GM15510 (cell line): Measurements from ENCODE around the gene FBXL17.

ENCODE experiments used
- POLR2A ChIP-seq: IDR thresholded peaks from 3 replicates; pipeline ENCODE4 v1.6.1; 2011; ENCODE audit warnings: borderline replicate concordance; ENCODE audit not compliant: insufficient read length; ENCODE audit errors: extremely low read depth

FBXL17 gene

DNA sequence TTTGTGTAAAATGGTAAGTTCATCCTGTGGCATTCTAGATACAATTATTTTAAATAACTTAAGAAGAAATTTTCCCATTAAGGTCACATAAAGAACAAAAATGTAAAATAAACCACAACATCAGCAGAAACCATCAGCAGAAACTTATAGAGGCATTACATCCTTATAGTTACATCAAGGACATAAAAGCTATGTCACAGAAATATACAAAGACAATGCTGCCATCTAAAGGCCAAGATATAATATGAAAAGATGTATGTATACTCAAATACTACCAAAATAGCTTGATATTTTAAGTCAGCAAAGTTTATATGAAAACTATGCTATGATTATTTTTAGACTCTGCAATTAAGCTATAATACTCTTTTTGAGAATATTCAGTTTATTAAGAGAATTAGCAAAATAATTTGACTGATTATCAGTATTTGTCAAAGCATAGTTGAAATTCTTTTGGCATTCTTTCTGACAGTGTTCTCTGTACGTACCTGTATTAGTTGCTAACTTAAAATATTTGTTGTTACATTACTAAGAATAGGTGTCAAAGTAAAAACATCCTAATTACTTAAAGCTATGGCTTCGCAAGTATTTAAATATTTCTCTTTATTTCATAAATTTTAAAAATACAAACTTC, 36.2 kb downstream of the FBXL17 start:
- no peak for TF ChIP-seq POLR2A

GRCh38 chr5:108344103-108344822, 37.6 kb downstream of the FBXL17 start:
- no peak for TF ChIP-seq POLR2A

- no peak for TF ChIP-seq POLR2A
These were observed 40.0 kb downstream of the FBXL17 start for GRCh38 chr5:108341866-108342265.

DNA sequence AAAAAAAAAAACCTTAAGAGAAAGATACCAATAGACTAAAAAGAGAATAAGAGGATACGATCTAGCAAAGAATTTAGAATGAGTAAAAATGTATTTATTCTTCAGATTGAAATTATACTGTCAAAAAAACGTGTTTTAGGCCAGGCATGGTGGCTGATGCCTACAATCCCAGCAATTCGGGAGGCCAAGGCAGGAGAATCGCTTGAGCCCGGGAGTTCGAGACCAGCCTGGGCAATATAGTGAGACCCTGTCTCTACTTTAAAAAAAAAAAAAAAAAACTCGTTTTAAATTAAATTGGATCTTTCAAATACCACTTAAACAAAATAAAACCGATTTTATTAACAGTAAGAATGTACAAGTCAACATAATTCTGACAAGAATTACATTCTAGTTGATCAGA, 41.8 kb downstream of the FBXL17 start:
- TF ChIP-seq POLR2A = no peak

DNA sequence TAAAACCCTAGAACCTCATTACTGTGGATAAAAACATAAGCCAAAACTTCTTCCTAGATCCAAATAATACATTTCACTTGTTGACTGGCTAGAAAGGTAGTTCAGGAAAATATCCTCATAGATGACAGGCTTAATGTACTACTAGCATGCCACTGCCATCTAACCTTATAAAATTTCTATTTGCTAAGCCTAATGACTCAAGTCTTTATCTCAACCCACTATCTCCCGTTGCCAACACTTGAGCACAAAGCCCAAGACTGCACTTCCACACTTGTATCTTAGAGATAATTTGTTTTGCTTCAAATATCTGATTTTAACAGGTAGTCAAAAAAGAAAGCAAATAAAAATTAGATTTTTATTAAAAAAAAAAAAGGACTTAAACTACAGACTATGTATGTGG, 42.7 kb downstream of the FBXL17 start:
- TF ChIP-seq POLR2A = no peak

DNA sequence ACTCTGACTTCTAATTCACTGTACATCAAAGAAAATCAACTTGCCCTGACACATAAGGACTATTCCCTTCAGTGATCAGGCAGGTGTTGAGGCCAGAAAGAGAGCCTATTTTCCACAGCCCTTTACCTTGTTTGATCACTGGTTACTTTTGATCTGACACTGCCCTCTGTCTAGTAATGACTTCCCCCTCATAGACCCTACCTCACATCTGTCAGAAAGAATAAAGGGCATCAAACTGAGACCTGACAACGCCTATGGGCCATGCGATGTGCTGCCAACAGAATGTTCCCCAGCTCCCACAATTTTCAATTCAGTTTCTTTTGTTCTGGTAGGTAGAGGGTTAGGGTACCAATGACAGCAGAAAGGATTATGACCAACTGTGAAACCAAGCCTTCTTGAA, 47.7 kb downstream of the FBXL17 start:
- no peak for TF ChIP-seq POLR2A

- no peak for TF ChIP-seq POLR2A
These were observed 54.9 kb downstream of the FBXL17 start for GRCh38 chr5:108326982-108327381.

DNA sequence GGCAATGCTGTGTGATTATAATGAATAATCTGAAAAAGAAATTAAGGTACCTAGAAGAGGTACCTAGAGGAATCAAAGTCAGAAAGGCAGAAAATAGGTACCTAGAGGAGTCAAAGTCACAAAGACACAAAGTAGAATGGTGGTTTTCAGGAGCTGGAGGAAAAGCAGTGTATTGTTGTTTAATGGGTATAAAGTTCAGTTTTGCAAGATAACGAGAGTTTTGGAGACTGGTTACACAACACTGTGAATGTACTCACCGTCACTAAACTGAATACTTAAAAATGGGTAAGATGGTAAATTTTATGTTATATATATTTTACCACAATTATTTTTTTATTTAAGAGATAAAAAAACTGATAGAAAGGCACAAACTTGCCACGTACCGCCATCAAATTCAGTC, 57.0 kb downstream of the FBXL17 start:
- TF ChIP-seq POLR2A = no peak

DNA sequence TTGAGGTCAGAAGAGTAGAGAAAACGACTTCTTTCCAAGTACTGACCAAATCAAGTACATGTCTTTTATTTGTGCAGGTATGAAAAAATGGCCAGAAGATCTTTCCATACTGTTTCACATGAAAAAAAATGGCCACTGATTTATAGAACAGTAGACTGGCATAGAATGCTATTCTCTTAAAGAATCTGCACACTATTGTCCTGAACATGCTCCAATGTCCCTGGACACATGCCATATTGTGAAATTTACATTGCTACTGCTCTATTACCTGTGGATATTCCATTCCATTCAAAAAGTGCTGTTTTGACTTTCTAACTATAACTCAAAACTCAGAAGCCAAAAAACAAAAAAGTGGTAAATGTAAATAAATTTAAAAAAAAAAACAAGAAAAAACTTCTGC, 60.6 kb downstream of the FBXL17 start:
- TF ChIP-seq POLR2A = no peak

DNA sequence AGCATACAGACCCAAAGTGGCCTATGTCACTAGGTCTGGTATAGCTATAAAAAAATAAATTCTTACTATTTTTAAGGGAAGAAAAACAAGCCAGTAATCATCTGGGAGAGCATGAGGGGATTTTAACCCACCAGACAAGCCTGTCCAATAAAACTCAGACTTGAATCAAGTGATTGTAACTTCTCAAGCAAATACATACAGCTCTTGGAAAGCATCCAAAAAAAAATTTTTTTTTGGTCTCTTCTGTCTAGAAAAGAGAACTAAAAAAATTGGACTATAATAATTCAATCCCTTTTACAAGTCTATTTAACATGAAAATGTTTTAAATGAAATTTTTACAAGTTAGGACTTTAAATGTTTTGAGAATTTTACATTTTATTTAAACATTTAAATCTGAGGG, 61.7 kb downstream of the FBXL17 start:
- no peak for TF ChIP-seq POLR2A

DNA sequence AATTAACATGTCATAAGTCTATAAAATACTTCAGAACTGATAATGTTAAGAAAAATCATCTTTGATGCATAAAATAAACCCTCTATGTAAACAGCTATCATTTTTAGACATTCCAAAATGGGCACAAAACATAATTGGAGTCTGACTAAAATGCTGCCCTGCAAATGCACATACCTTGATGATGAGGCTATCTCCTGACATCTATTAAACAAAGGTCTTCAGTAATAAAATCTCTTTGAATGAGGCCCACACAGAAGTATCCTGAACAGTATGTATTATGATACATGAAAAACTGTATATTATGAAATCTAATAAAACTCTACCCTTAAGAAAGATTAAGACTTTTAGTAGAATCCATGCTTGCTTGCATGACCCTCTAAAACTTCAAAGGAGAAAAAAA, 66.1 kb downstream of the FBXL17 start:
- TF ChIP-seq POLR2A = no peak

DNA sequence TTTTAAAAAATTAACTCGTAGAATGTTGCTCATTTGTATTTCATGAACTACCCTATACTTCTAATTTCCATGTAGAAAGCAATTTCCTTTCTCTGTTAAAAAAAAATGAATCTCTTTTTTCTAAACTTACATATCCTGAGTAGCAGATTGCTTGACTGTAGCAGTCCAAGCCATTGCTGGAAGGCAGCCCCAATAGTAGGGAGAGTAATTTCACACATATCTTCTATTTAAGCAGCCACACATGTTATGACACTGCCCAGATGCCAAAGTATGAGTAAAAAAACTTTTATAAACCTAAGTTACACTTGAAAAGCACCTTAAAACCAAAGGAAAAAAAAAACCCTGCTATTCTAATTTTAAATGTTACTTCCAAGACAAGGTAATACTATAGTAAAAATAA, 69.6 kb downstream of the FBXL17 start:
- no peak for TF ChIP-seq POLR2A

DNA sequence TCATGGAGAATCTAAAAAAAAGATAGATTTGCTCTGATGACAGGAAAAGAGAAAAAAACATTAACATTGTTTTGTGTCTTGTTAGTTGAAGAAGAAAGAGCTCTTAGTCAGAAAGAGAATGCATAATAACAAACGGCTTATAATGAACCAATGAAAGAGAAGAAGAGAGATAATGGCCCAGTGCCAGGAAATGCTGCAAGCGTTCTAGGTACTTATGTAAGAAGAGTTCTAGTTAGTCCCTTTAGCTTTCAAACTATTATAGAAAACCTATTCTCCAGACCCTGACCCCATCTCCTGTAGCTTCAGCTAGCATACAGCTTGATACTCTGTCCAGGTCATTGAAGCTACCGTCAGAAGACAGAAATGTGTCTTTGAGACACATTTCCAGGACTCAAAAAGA, 70.2 kb downstream of the FBXL17 start:
- no peak for TF ChIP-seq POLR2A

DNA sequence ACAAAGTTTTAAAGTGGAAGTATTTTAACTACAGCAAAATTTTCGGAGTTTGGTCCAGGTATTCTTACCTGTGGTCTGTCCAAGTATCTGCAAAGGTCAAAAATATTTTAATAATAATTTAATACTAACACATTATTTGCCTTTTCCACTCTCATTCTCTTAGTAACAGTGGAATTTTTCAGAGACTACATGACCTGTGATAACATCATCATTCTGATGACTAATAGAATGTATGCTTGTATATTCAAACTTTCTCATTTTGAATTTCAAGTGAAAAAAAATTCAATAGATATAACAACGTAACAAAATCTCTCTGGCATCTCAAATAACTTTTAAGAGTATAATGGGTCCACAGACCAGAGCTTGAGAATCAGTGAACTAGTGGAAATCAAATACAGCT, 78.3 kb downstream of the FBXL17 start:
- TF ChIP-seq POLR2A = no peak

GRCh38 chr5:108303086-108303485, 78.8 kb downstream of the FBXL17 start:
- TF ChIP-seq POLR2A = no peak

GRCh38 chr5:108297042-108297601, 84.8 kb downstream of the FBXL17 start:
- TF ChIP-seq POLR2A = no peak

- no peak for TF ChIP-seq POLR2A
These were observed 86.1 kb downstream of the FBXL17 start for GRCh38 chr5:108295578-108296368.
